HCT116 (cell line): ENCODE results near the gene OVCH2.

ENCODE experiments used
- CEBPB ChIP-seq: IDR thresholded peaks from 2 replicates; pipeline ENCODE4 v1.6.1; 2012; ENCODE audit warnings: low read depth
- CTCF ChIP-seq, 3 experiments: fragments of 200-600 bp in 1 of 3; sonication (generic) in 1 of 3; IDR thresholded peaks in 2 of 3; conservative IDR thresholded peaks in 1 of 3; 2 replicates each; pipeline ENCODE4 v1.5.1; 2012 to 2017; ENCODE audit warnings: low read depth in 2 of 3, low read length in 2 of 3, antibody characterized with exemption in 1 of 3, borderline replicate concordance in 1 of 3, control low read depth in 1 of 3, mild to moderate bottlenecking in 1 of 3, mixed read lengths in 1 of 3, mixed run types in 1 of 3, moderate library complexity in 1 of 3; ENCODE audit not compliant: insufficient read depth in 1 of 3
- EZH2 ChIP-seq: fragments of 200-600 bp; sonication (generic); IDR thresholded peaks from 2 replicates; pipeline ENCODE4 v1.6.1; 2017; ENCODE audit warnings: antibody characterized with exemption, mixed run types
- POLR2A ChIP-seq: IDR thresholded peaks from 2 replicates; pipeline ENCODE4 v1.7.0; 2011; ENCODE audit warnings: borderline replicate concordance; ENCODE audit not compliant: insufficient read depth, insufficient read length; ENCODE audit errors: extremely low read depth
- POLR2AphosphoS5 ChIP-seq: IDR thresholded peaks from 2 replicates; pipeline ENCODE4 v1.6.1; 2011; ENCODE audit warnings: mild to moderate bottlenecking, low read depth, low read length, moderate library complexity
- RAD21 ChIP-seq: IDR thresholded peaks from 2 replicates; pipeline ENCODE4 v1.6.1; 2012; ENCODE audit warnings: low read depth, mild to moderate bottlenecking
- REST ChIP-seq: IDR thresholded peaks from 2 replicates; pipeline ENCODE4 v1.6.1; 2012; ENCODE audit warnings: low read depth
- YY1 ChIP-seq: IDR thresholded peaks from 2 replicates; pipeline ENCODE4 v1.6.1; 2011; ENCODE audit warnings: low read length, low read depth, moderate library complexity, mild to moderate bottlenecking; ENCODE audit not compliant: insufficient replicate concordance; ENCODE audit errors: extremely low read depth
- ZNF274 ChIP-seq: fragments of 200-500 bp; sonication (Bioruptor generic); IDR thresholded peaks from 2 replicates; pipeline ENCODE4 v1.6.1; 2014; ENCODE audit warnings: mild to moderate bottlenecking, low read depth, low read length, inconsistent platforms

GRCh38 chr11:7703740-7704139 lies 2.5 kb downstream of the OVCH2 start:
- TF ChIP-seq CTCF (IDR thresholded peaks at IDR 0.05 in 2 of 3, conservative IDR thresholded peaks at IDR 0.05 in 1 of 3; ENCODE audit: borderline replicate concordance in 1 of 3, insufficient read depth in 1 of 3, low read depth in 2 of 3, low read length in 2 of 3) (no peak), POLR2A (no peak), POLR2AphosphoS5 (no peak), CEBPB (no peak), EZH2 (no peak), ZNF274 (no peak), RAD21 (no peak), YY1 (no peak), REST (no peak)
